ENCODE data around the gene ANKRD31. TPM values are rescaled to one million over a fixed set of nuclear protein-coding genes. Genes with fewer than 3 reads are reported as not detected.
A peak's percentile ranks its signal among the peaks of the same experiment; 100 is the strongest.
"Not testable (repeated sequence)": the region's sequence is repeated elsewhere in the genome, so short reads cannot be mapped to it uniquely, and the experiment has no call there.

Gene ANKRD31
- total RNA-seq, 4 donors from 2014 or later: 0.19 TPM; not detected in 3

DNA sequence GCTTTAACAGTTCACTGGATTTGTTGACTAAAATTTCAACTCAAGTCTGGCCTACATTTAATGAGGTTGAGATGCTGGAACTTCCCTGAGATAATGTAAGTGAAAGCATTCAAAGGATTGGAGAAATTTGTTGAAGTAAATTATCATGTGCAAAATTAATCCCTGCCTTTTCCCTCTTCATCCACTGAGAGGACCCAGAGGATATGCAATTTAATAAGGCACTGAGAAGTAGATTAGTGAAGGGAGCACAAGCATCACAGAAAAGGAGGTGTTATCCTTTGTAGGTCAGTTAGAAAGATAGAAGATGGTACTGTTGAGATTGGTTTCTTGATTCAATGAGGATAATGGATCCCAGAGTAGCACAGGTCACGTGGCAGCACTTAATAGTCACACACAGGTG is 42.6 kb upstream of the ANKRD31 start:
- H3K4me1 ChIP-seq: peaks cover 0 to 3% (median 0%) of the 10 kb centered on the region in 4 donors
- H3K9me3 ChIP-seq: no peaks in the 10 kb centered on the region
- no peak overlapping the region for H3K4me3 ChIP-seq
- TF ChIP-seq, protein P1, sequence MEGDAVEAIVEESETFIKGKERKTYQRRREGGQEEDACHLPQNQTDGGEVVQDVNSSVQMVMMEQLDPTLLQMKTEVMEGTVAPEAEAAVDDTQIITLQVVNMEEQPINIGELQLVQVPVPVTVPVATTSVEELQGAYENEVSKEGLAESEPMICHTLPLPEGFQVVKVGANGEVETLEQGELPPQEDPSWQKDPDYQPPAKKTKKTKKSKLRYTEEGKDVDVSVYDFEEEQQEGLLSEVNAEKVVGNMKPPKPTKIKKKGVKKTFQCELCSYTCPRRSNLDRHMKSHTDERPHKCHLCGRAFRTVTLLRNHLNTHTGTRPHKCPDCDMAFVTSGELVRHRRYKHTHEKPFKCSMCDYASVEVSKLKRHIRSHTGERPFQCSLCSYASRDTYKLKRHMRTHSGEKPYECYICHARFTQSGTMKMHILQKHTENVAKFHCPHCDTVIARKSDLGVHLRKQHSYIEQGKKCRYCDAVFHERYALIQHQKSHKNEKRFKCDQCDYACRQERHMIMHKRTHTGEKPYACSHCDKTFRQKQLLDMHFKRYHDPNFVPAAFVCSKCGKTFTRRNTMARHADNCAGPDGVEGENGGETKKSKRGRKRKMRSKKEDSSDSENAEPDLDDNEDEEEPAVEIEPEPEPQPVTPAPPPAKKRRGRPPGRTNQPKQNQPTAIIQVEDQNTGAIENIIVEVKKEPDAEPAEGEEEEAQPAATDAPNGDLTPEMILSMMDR (IDR thresholded peaks at IDR 0.05): no peak
- no peak for TF ChIP-seq POLR2A (IDR thresholded peaks at IDR 0.05)
- H3K36me3 ChIP-seq: no peaks in the 10 kb centered on the region
- no peaks in the 10 kb centered on the region for H3K27me3 ChIP-seq
- no peak overlapping the region for H3K27ac ChIP-seq
- no peak for DNase-seq

DNA sequence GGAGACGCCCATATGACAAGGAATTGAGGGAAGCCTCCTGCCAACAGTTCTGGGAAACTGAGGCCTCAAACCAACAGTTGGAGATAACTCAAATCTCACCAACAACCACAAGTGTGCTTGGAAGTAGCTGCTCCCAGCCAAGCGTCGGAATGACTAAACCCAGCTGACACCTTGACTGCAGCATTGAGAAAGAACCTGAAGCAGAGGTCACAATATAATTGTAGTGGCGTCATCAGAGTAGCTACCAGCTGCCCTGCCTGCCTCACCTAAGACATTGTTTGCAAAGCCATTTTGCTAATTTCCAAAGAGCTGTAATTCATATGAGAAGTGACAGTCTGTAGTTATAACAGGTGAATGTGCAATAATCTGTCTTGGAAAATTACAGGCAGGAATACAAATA is 40.8 kb upstream of the ANKRD31 start:
- H3K27me3 ChIP-seq: no peaks in the 10 kb centered on the region
- peak in 2 of 3 donors; percentile 60 to 70 for DNase-seq
- H3K27ac ChIP-seq: peak overlapping the region in 2 of 4 donors; percentile 40 to 72
- no peaks in the 10 kb centered on the region for H3K36me3 ChIP-seq
- TF ChIP-seq, protein P1 (IDR thresholded peaks at IDR 0.05): no peak
- TF ChIP-seq POLR2A (IDR thresholded peaks at IDR 0.05): no peak
- no peaks in the 10 kb centered on the region for H3K9me3 ChIP-seq
- no peak overlapping the region for H3K4me3 ChIP-seq
- H3K4me1 ChIP-seq: peaks cover 0 to 3% (median 0%) of the 10 kb centered on the region in 4 donors

DNA sequence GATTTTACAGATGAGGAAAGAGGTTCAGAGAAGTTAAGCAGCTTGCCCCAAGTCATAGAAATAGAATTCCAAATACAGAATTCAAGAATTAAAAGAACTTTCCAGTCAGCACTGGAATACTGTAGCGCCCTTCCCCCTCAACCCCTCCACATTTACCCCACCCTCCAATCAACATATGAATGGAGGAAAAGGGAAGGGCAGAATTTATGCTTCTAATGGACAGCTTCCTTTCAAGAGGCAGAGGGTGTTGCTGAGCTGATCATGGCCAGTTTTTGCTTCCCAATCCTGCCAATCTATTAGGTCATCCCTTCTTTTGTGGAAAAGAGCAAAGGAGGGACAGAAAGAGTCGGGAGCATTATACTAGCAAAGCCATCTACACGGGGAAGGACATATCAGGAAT is 39.1 kb upstream of the ANKRD31 start:
- no peak overlapping the region for H3K27ac ChIP-seq
- TF ChIP-seq, protein P1 (IDR thresholded peaks at IDR 0.05): no peak
- no peak for TF ChIP-seq POLR2A (IDR thresholded peaks at IDR 0.05)
- no peak for DNase-seq

DNA sequence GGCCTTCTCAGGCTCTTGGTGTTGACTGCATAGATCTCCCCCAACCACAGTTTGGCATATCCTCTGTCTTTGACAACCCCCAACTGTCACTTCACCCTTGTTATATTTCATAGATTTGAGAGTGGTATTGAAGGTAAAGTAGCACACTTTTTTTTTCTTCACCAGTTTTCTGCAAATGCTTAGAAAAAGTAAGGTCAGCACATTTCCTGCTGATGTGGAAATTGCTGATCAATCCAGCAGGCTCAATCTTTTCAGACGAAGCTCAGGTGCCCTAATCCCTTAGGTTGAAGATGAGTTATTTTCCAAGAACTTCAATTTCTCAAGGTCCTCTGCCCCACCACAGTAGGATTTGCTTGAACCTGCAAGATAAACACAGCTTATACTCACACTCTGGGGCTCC is 38.5 kb upstream of the ANKRD31 start:
- Histone ChIP-seq H3K27me3 (no peaks in the 10 kb centered on the region), H3K27ac (no peak overlapping the region), H3K36me3 (no peaks in the 10 kb centered on the region), H3K4me1 (peaks cover 0 to 3% (median 0%) of the 10 kb centered on the region in 4 donors), H3K4me3 (no peak overlapping the region), H3K9me3 (no peaks in the 10 kb centered on the region)
- TF ChIP-seq, protein P1 (IDR thresholded peaks at IDR 0.05): no peak
- TF ChIP-seq POLR2A (IDR thresholded peaks at IDR 0.05): no peak
- DNase-seq: no peak

More for the DNA sequence above, 39.1 kb upstream of the ANKRD31 start:
- Histone ChIP-seq H3K36me3 (no peaks in the 10 kb centered on the region), H3K4me1 (peaks cover 0 to 3% (median 0%) of the 10 kb centered on the region in 4 donors), H3K9me3 (no peaks in the 10 kb centered on the region), H3K27me3 (no peaks in the 10 kb centered on the region), H3K4me3 (no peak overlapping the region)

DNA sequence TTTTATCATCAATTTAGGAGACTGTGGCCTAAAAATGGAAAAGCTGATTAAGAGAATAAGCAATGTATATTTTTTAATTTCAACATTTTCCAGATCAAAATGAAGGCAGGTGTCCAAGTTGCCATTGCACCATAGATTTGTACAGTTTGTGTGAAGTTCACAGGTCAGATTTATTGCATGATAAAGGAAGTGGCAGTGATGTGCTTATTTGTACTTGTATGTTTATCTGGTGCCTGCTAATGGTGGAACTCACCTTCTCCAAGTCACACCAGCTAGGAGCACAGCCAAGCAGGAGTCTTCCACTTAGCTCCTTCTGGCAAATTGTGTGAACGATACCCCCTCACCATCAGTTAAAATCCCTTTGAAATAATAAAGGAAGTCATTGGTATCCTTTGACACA is 37.8 kb upstream of the ANKRD31 start:
- DNase-seq: no peak
- peaks cover 0 to 3% (median 0%) of the 10 kb centered on the region in 4 donors for H3K4me1 ChIP-seq
- no peak for TF ChIP-seq POLR2A (IDR thresholded peaks at IDR 0.05)
- TF ChIP-seq, protein P1 (IDR thresholded peaks at IDR 0.05): no peak

DNA sequence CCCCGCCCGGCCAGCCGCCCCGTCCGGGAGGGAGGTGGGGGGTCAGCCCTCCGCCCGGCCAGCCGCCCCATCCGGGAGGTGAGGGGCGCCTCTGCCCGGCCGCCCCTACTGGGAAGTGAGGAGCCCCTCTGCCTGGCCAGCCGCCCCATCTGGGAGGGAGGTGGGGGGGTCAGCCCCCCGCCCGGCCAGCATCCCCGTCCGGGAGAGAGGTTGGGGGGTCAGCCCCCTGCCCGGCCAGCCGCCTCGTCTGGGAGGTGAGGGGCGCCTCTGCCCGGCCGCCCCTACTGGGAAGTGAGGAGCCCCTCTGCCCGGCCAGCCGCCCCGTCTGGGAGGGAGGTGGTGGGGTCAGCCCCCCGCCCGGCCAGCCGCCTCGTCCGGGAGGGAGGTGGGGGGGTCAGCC is 33.9 kb upstream of the ANKRD31 start:
- H3K27me3 ChIP-seq, H3K36me3 ChIP-seq, DNase-seq, H3K4me1 ChIP-seq, H3K27ac ChIP-seq, H3K9me3 ChIP-seq, H3K4me3 ChIP-seq: not testable (repeated sequence)

More for the DNA sequence above, 37.8 kb upstream of the ANKRD31 start:
- Histone ChIP-seq H3K9me3 (no peaks in the 10 kb centered on the region), H3K27me3 (no peaks in the 10 kb centered on the region), H3K36me3 (no peaks in the 10 kb centered on the region), H3K27ac (no peak overlapping the region), H3K4me3 (no peak overlapping the region)
